HEK293T (cell line): ENCODE data around the gene COQ9.

Experiments
- ARNT ChIP-seq: fragments of 450-650 bp; IDR thresholded peaks from 2 replicates; pipeline ENCODE4 v1.6.1; 2017; ENCODE audit warnings: mild to moderate bottlenecking
- BHLHE40 ChIP-seq: fragments of 450-650 bp; IDR thresholded peaks from 2 replicates; pipeline ENCODE4 v1.6.1; 2016; ENCODE audit warnings: mild to moderate bottlenecking, moderate library complexity, borderline replicate concordance
- CTBP1 ChIP-seq: fragments of 450-650 bp; IDR thresholded peaks from 2 replicates; pipeline ENCODE4 v1.6.1; 2016; ENCODE audit warnings: borderline replicate concordance
- ELF4 ChIP-seq: fragments of 450-650 bp; IDR thresholded peaks from 2 replicates; pipeline ENCODE4 v1.6.1; 2017; ENCODE audit warnings: antibody characterized with exemption
- FOXA1 ChIP-seq: fragments of 450-650 bp; IDR thresholded peaks from 2 replicates; pipeline ENCODE4 v1.6.1; 2016; ENCODE audit warnings: mild to moderate bottlenecking
- HDGF ChIP-seq: fragments of 450-650 bp; IDR thresholded peaks from 2 replicates; pipeline ENCODE4 v1.6.1; 2017; ENCODE audit warnings: antibody characterized with exemption, borderline replicate concordance
- NFRKB ChIP-seq: fragments of 450-650 bp; IDR thresholded peaks from 2 replicates; pipeline ENCODE4 v1.6.1; 2016; ENCODE audit warnings: mild to moderate bottlenecking, moderate library complexity
- SP1 ChIP-seq: fragments of 450-650 bp; IDR thresholded peaks from 2 replicates; pipeline ENCODE4 v1.6.1; 2017
- SUZ12 ChIP-seq: fragments of 450-650 bp; IDR thresholded peaks from 2 replicates; pipeline ENCODE4 v1.6.1; 2016; ENCODE audit warnings: mild to moderate bottlenecking

GRCh38 chr16:57413733-57414132, 33.5 kb upstream of the COQ9 start:
- TF ChIP-seq SP1 (no peak), SUZ12 (no peak), CTBP1 (no peak), ELF4 (no peak), ARNT (no peak), HDGF (no peak), BHLHE40 (no peak), FOXA1 (no peak), NFRKB (no peak)
